Stimulated activated CD4-positive, alpha-beta T cell treated with anti-CD3 and anti-CD28 coated beads, Interleukin-2, amount 100 ng/mL, for 48 hours (primary cell): ENCODE data around the gene PRRC2C.

Experiments
- DNase-seq, 2 donors: peaks; one replicate each; pipeline ENCODE4 v3.0.0-alpha.2; 2020

Gene PRRC2C

GRCh38 chr1:171641076-171641864, 155.9 kb downstream of the PRRC2C start:
- no peak for DNase-seq

- no peak for DNase-seq
Measured at GRCh38 chr1:171642197-171642596, 156.9 kb downstream of the PRRC2C start.
